Measurements from ENCODE around the gene NCAM1. TPM values are rescaled to one million over a fixed set of nuclear protein-coding genes. Genes with fewer than 3 reads are reported as not detected.

The NCAM1 gene
- total and polyA plus RNA-seq, 9 donors = 87.0 to 220 (median 114) TPM

- no peak overlapping the region for H3K4me3 ChIP-seq (ENCODE audit: low read length)
- no peak for DNase-seq
- H3K4me1 ChIP-seq (ENCODE audit: control insufficient read depth, insufficient read depth, low read length) = peaks cover 12% of the 10 kb centered on the region
- H3K36me3 ChIP-seq (ENCODE audit: control insufficient read depth, insufficient read depth, low read length) = no peaks in the 10 kb centered on the region
- no CpG with 5 or more reads among the region's 4 CpGs for WGBS (ENCODE audit: insufficient coverage)
- H3K27ac ChIP-seq (ENCODE audit: low read length) = no peak overlapping the region
- H3K9me3 ChIP-seq (replicated peaks; ENCODE audit: control insufficient read depth, low read depth, low read length) = no peaks in the 10 kb centered on the region
- H3K27me3 ChIP-seq (ENCODE audit: control insufficient read depth, insufficient read depth, low read length) = no peaks in the 10 kb centered on the region
Measured at GRCh38 chr11:113016905-113017304, 55.7 kb downstream of the NCAM1 start.

- Histone ChIP-seq H3K36me3 (ENCODE audit: control insufficient read depth, insufficient read depth, low read length) (no peaks in the 10 kb centered on the region), H3K27ac (ENCODE audit: low read length) (no peak overlapping the region), H3K9me3 (replicated peaks; ENCODE audit: control insufficient read depth, low read depth, low read length) (no peaks in the 10 kb centered on the region), H3K27me3 (ENCODE audit: control insufficient read depth, insufficient read depth, low read length) (no peaks in the 10 kb centered on the region), H3K4me1 (ENCODE audit: control insufficient read depth, insufficient read depth, low read length) (peaks cover 12% of the 10 kb centered on the region), H3K4me3 (ENCODE audit: low read length) (no peak overlapping the region)
- WGBS (ENCODE audit: insufficient coverage) = no CpG with 5 or more reads among the region's 5 CpGs
- DNase-seq = no peak
Measured at GRCh38 chr11:113018913-113019312, 57.7 kb downstream of the NCAM1 start.

DNA sequence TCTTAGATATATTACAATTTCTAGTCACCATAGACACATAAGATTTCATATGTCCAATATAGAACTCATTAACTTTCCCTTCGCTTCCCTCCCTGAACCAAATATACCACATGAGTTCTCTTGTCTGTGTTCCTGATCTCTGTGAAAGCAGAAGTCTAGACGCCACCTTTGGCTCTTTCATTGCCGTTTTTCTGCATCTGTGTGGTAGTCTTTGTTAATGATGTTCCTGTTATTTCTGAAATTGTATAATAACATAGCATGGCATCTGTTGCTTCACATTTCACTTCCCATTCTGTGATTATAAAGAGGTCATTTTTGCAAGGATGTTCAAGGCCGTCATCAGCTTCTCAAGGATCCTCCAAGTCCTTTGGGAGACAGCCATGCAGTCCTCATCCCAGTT is 58.5 kb downstream of the NCAM1 start:
- Histone ChIP-seq H3K27ac (ENCODE audit: low read length) (no peak overlapping the region), H3K36me3 (ENCODE audit: control insufficient read depth, insufficient read depth, low read length) (no peaks in the 10 kb centered on the region), H3K27me3 (ENCODE audit: control insufficient read depth, insufficient read depth, low read length) (no peaks in the 10 kb centered on the region), H3K9me3 (replicated peaks; ENCODE audit: control insufficient read depth, low read depth, low read length) (no peaks in the 10 kb centered on the region), H3K4me3 (ENCODE audit: low read length) (no peak overlapping the region), H3K4me1 (ENCODE audit: control insufficient read depth, insufficient read depth, low read length) (peaks cover 7% of the 10 kb centered on the region)
- 20% methylated on average over 1 of the region's 4 CpGs for WGBS (ENCODE audit: insufficient coverage)
- DNase-seq = no peak

DNA sequence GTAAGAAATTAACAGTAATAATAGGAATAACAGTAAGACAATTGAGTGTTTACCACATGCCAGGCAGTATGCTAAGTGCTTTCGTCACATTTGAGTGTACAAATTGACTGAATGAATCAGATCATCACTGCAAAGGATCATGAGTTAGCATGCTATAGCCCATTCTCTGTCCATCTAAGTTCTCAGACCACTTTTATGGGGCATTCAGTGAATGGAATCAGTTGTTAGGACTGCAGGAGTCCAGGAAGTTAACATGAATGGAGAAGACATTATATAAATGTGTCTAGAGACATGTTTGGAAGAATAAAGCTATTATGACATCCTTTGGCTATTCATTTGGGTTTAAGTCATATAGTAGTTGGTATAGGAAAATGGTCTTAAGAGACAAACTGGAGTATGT is 59.9 kb downstream of the NCAM1 start:
- WGBS (ENCODE audit: insufficient coverage) = 80% methylated on average over 1 of the region's 1 CpG

GRCh38 chr11:113022262-113022661 is 61.0 kb downstream of the NCAM1 start:
- no peak overlapping the region for H3K4me3 ChIP-seq (ENCODE audit: low read length)
- H3K36me3 ChIP-seq (ENCODE audit: control insufficient read depth, insufficient read depth, low read length) = no peaks in the 10 kb centered on the region
- H3K9me3 ChIP-seq (replicated peaks; ENCODE audit: control insufficient read depth, low read depth, low read length) = no peaks in the 10 kb centered on the region
- no peaks in the 10 kb centered on the region for H3K4me1 ChIP-seq (ENCODE audit: control insufficient read depth, insufficient read depth, low read length)
- WGBS (ENCODE audit: insufficient coverage) = no CpG with 5 or more reads among the region's 2 CpGs
- no peak for DNase-seq
- H3K27me3 ChIP-seq (ENCODE audit: control insufficient read depth, insufficient read depth, low read length) = no peaks in the 10 kb centered on the region
- H3K27ac ChIP-seq (ENCODE audit: low read length) = no peak overlapping the region

More for the DNA sequence above, 59.9 kb downstream of the NCAM1 start:
- Histone ChIP-seq H3K36me3 (ENCODE audit: control insufficient read depth, insufficient read depth, low read length) (no peaks in the 10 kb centered on the region), H3K4me1 (ENCODE audit: control insufficient read depth, insufficient read depth, low read length) (no peaks in the 10 kb centered on the region), H3K4me3 (ENCODE audit: low read length) (no peak overlapping the region), H3K9me3 (replicated peaks; ENCODE audit: control insufficient read depth, low read depth, low read length) (no peaks in the 10 kb centered on the region), H3K27ac (ENCODE audit: low read length) (no peak overlapping the region), H3K27me3 (ENCODE audit: control insufficient read depth, insufficient read depth, low read length) (no peaks in the 10 kb centered on the region)
- no peak for DNase-seq

- no peak overlapping the region for H3K4me3 ChIP-seq (ENCODE audit: low read length)
- 61% methylated on average over 2 of the region's 2 CpGs for WGBS (ENCODE audit: insufficient coverage)
- DNase-seq = peak; percentile 54
Measured at GRCh38 chr11:113023228-113023627, 62.0 kb downstream of the NCAM1 start.

GRCh38 chr11:113023986-113024385 is 62.8 kb downstream of the NCAM1 start:
- Histone ChIP-seq H3K36me3 (ENCODE audit: control insufficient read depth, insufficient read depth, low read length) (no peaks in the 10 kb centered on the region), H3K4me3 (ENCODE audit: low read length) (no peak overlapping the region), H3K27ac (ENCODE audit: low read length) (no peak overlapping the region), H3K9me3 (replicated peaks; ENCODE audit: control insufficient read depth, low read depth, low read length) (no peaks in the 10 kb centered on the region), H3K27me3 (ENCODE audit: control insufficient read depth, insufficient read depth, low read length) (no peaks in the 10 kb centered on the region), H3K4me1 (ENCODE audit: control insufficient read depth, insufficient read depth, low read length) (no peaks in the 10 kb centered on the region)
- WGBS (ENCODE audit: insufficient coverage) = 83% methylated on average over 1 of the region's 4 CpGs
- no peak for DNase-seq

More at GRCh38 chr11:113023228-113023627, 62.0 kb downstream of the NCAM1 start:
- Histone ChIP-seq H3K27me3 (ENCODE audit: control insufficient read depth, insufficient read depth, low read length) (no peaks in the 10 kb centered on the region), H3K4me1 (ENCODE audit: control insufficient read depth, insufficient read depth, low read length) (no peaks in the 10 kb centered on the region), H3K27ac (ENCODE audit: low read length) (no peak overlapping the region), H3K9me3 (replicated peaks; ENCODE audit: control insufficient read depth, low read depth, low read length) (no peaks in the 10 kb centered on the region), H3K36me3 (ENCODE audit: control insufficient read depth, insufficient read depth, low read length) (no peaks in the 10 kb centered on the region)

- no peak for DNase-seq
- no peaks in the 10 kb centered on the region for H3K36me3 ChIP-seq (ENCODE audit: control insufficient read depth, insufficient read depth, low read length)
- H3K27me3 ChIP-seq (ENCODE audit: control insufficient read depth, insufficient read depth, low read length) = no peaks in the 10 kb centered on the region
- no peak overlapping the region for H3K4me3 ChIP-seq (ENCODE audit: low read length)
- no peak overlapping the region for H3K27ac ChIP-seq (ENCODE audit: low read length)
- no peaks in the 10 kb centered on the region for H3K4me1 ChIP-seq (ENCODE audit: control insufficient read depth, insufficient read depth, low read length)
- WGBS (ENCODE audit: insufficient coverage) = 50% methylated on average over 2 of the region's 3 CpGs
- H3K9me3 ChIP-seq (replicated peaks; ENCODE audit: control insufficient read depth, low read depth, low read length) = no peaks in the 10 kb centered on the region
Measured at GRCh38 chr11:113026778-113027177, 65.6 kb downstream of the NCAM1 start.

GRCh38 chr11:113034576-113034975 is 73.4 kb downstream of the NCAM1 start:
- H3K9me3 ChIP-seq (replicated peaks; ENCODE audit: control insufficient read depth, low read depth, low read length) = no peaks in the 10 kb centered on the region
- no peaks in the 10 kb centered on the region for H3K36me3 ChIP-seq (ENCODE audit: control insufficient read depth, insufficient read depth, low read length)
- no peaks in the 10 kb centered on the region for H3K27me3 ChIP-seq (ENCODE audit: control insufficient read depth, insufficient read depth, low read length)
- peaks cover 4% of the 10 kb centered on the region for H3K4me1 ChIP-seq (ENCODE audit: control insufficient read depth, insufficient read depth, low read length)
- no peak overlapping the region for H3K4me3 ChIP-seq (ENCODE audit: low read length)
- no peak for DNase-seq
- no peak overlapping the region for H3K27ac ChIP-seq (ENCODE audit: low read length)
- no CpG with 5 or more reads among the region's 5 CpGs for WGBS (ENCODE audit: insufficient coverage)

DNA sequence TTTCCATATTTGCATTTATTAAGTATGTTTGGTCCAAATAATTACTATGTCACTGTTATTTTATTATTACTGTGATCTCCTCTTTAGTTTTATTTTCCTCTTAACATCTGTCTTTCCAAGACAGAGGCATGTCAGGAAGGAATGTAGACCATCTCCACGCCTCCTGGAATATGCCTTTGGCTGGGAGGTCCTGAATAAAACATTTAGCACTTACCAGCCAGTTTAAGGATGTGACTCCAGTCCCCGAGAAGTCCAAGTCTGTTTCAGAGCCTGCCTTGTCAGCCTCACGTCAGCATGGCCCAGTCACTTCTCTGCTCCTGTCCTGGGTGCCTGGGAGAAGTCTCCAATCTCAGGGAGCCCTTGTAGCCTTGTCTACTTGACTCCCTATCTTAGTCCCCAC is 74.5 kb downstream of the NCAM1 start:
- 81% methylated on average over 3 of the region's 3 CpGs for WGBS (ENCODE audit: insufficient coverage)
- H3K36me3 ChIP-seq (ENCODE audit: control insufficient read depth, insufficient read depth, low read length) = no peaks in the 10 kb centered on the region
- no peak overlapping the region for H3K27ac ChIP-seq (ENCODE audit: low read length)

DNA sequence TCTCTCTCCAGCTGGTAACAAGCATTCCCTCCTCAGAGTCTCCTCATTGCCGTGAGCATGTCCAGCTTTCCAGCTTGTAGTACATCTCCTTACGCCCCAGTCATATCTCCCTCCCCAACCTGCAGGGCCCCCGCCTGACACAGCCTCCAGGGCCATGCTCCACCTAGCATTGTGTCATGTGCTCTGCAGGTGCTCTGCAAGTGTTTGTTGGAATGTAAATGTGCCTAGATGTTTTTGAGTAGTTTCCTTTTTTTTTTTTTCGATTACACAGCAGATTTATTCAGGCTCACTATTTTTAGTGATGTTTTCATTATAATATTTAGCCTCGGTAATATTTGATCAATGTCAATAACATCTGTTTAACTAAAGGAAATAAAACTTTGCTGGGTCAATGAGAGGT is 82.5 kb downstream of the NCAM1 start:
- no peak overlapping the region for H3K4me3 ChIP-seq (ENCODE audit: low read length)
- H3K9me3 ChIP-seq (replicated peaks; ENCODE audit: control insufficient read depth, low read depth, low read length) = no peaks in the 10 kb centered on the region
- WGBS (ENCODE audit: insufficient coverage) = 82% methylated on average over 2 of the region's 5 CpGs
- no peak overlapping the region for H3K27ac ChIP-seq (ENCODE audit: low read length)
- H3K36me3 ChIP-seq (ENCODE audit: control insufficient read depth, insufficient read depth, low read length) = peaks cover 2% of the 10 kb centered on the region
- H3K4me1 ChIP-seq (ENCODE audit: control insufficient read depth, insufficient read depth, low read length) = no peaks in the 10 kb centered on the region
- no peaks in the 10 kb centered on the region for H3K27me3 ChIP-seq (ENCODE audit: control insufficient read depth, insufficient read depth, low read length)
- no peak for DNase-seq

More for the DNA sequence above, 74.5 kb downstream of the NCAM1 start:
- H3K4me1 ChIP-seq (ENCODE audit: control insufficient read depth, insufficient read depth, low read length) = peaks cover 4% of the 10 kb centered on the region
- H3K9me3 ChIP-seq (replicated peaks; ENCODE audit: control insufficient read depth, low read depth, low read length) = no peaks in the 10 kb centered on the region
- H3K4me3 ChIP-seq (ENCODE audit: low read length) = no peak overlapping the region
- no peaks in the 10 kb centered on the region for H3K27me3 ChIP-seq (ENCODE audit: control insufficient read depth, insufficient read depth, low read length)
- DNase-seq = no peak
